PC-9 (cell line): Measurements from ENCODE around the gene TRABD2A. TPM values are rescaled to one million over a fixed set of nuclear protein-coding genes. Genes with fewer than 3 reads are reported as not detected.

Experiments
- BruUV-seq: library from RNA; stranded (reverse); fragments of 400-500 nt; replicated peaks from 2 replicates; lab custom pipeline; 2021; lab: Mats Ljungman, UMichigan
- CTCF ChIA-PET: fragments of 300-600 bp; sonication (Branson Sonifier 250); formaldehyde crosslinking; loops from one replicate; lab custom pipeline; 2022; ENCODE audit warnings: antibody characterized with exemption; lab: Charles Lee
- POLR2A ChIA-PET: fragments of 300-600 bp; sonication (Branson Sonifier 250); formaldehyde crosslinking; loops from one replicate; lab custom pipeline; 2022; ENCODE audit warnings: antibody characterized with exemption; ENCODE audit not compliant: unreplicated experiment; lab: Charles Lee
- DNase-seq, 2 experiments: peaks; one replicate each; pipeline versions ENCODE4 v3.0.0 to v3.0.0-alpha.2; 2015 to 2022; ENCODE audit warnings: mixed read lengths in 1 of 2
- H2AFZ ChIP-seq: fragments of 200-600 bp; sonication (generic); 2 replicates; pipeline ENCODE4 v1.8.1; 2017; ENCODE audit warnings: antibody characterized with exemption
- H3F3A ChIP-seq: fragments of 200-600 bp; sonication (generic); 2 replicates; pipeline ENCODE4 v1.8.1; 2017; ENCODE audit warnings: antibody characterized with exemption, mild to moderate bottlenecking, low read depth; ENCODE audit not compliant: insufficient read depth
- H3K27ac ChIP-seq: fragments of 200-600 bp; sonication (generic); 2 replicates; pipeline ENCODE4 v1.6.1; 2016; ENCODE audit warnings: mixed run types
- H3K27me3 ChIP-seq: fragments of 200-600 bp; sonication (generic); 2 replicates; pipeline ENCODE4 v1.6.1; 2016; ENCODE audit warnings: low read depth, mixed run types; ENCODE audit not compliant: insufficient read depth
- H3K36me3 ChIP-seq: fragments of 200-600 bp; sonication (generic); 2 replicates; pipeline ENCODE4 v1.6.1; 2016; ENCODE audit warnings: low read depth, mixed run types
- H3K4me1 ChIP-seq: fragments of 200-600 bp; sonication (generic); replicated peaks from 2 replicates; pipeline ENCODE4 v1.6.1; 2016; ENCODE audit warnings: mixed run types; ENCODE audit not compliant: insufficient read depth
- H3K4me2 ChIP-seq: fragments of 200-600 bp; sonication (generic); 2 replicates; pipeline ENCODE4 v1.6.1; 2017; ENCODE audit warnings: mixed run types
- H3K4me3 ChIP-seq: fragments of 200-600 bp; sonication (generic); 2 replicates; pipeline ENCODE4 v1.6.1; 2016; ENCODE audit warnings: mixed run types
- H3K79me2 ChIP-seq: fragments of 200-600 bp; sonication (generic); 2 replicates; pipeline ENCODE4 v1.6.1; 2017; ENCODE audit warnings: low read depth, mixed run types
- H3K9me2 ChIP-seq: fragments of 200-600 bp; sonication (generic); 2 replicates; pipeline ENCODE4 v1.8.1; 2017; ENCODE audit warnings: mild to moderate bottlenecking; ENCODE audit not compliant: insufficient read depth
- H3K9me3 ChIP-seq: fragments of 200-600 bp; sonication (generic); 2 replicates; pipeline ENCODE4 v1.8.1; 2016; ENCODE audit warnings: low read depth; ENCODE audit not compliant: insufficient read depth
- H4K20me1 ChIP-seq: fragments of 200-600 bp; sonication (generic); 2 replicates; pipeline ENCODE4 v1.8.1; 2017; ENCODE audit not compliant: insufficient read depth
- EZH2 ChIP-seq: fragments of 200-600 bp; sonication (generic); IDR thresholded peaks from 2 replicates; pipeline ENCODE4 v1.8.0; 2017; ENCODE audit warnings: antibody characterized with exemption, low read depth
- intact Hi-C: fragments of 100-400 bp; cut with micrococcal nuclease; formaldehyde crosslinking; loops from one replicate; pipeline ENCODE4 v1.10.0; 2022; ENCODE audit not compliant: unreplicated experiment
- total RNA-seq: library from RNA; stranded (reverse); gene quantifications from 2 replicates; pipeline ENCODE4 v1.2.3, GENCODE V29; 2021
- TF ChIP-seq, protein P1 (sequence below): fragments of 200-600 bp; sonication (generic); conservative IDR thresholded peaks from 2 replicates; pipeline ENCODE4 v1.6.1; 2017; ENCODE audit warnings: mixed run types, antibody characterized with exemption, mild to moderate bottlenecking, moderate library complexity

Gene TRABD2A
- total RNA-seq, 1 experiment from 2014 or later = 2.2 TPM

DNA sequence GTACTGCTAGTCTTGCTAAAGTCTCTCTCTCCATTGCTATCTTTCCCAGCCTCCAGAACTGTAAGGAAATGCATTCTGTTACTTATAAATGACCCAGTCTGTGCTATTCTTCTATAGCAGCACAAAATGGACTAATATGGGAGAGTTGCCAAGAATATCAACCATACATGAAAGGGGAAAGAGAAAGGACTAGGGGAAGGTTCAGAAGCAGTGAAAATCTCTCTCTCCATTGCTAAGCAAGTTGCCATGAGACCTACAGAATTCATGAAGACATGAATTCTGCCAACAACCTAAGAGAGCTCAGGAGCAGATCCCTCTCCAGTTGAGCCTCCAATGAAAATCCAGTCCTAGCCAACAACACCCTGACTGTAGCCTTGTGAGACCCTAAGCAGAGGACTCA, 3.6 kb upstream of the TRABD2A start:
- Histone ChIP-seq H4K20me1 (no peaks in the 10 kb centered on the region), H3K27ac (no peak overlapping the region), H3K4me3 (no peak overlapping the region), H3K9me3 (no peaks in the 10 kb centered on the region), H3K36me3 (no peaks in the 10 kb centered on the region), H3K9me2 (no peaks in the 10 kb centered on the region), H3K79me2 (no peaks in the 10 kb centered on the region), H3K4me2 (no peak overlapping the region), H2AFZ (no peak overlapping the region), H3K27me3 (peaks cover 19% of the 10 kb centered on the region), H3F3A (peaks cover 3% of the 10 kb centered on the region; the same call in 1 of the 2 replicates), H3K4me1 (0 out of 2 replicates have a peak, but pooled peaks cover 8% of the 10 kb centered on the region)
- ChIA-PET POLR2A (no interaction called here), CTCF (no interaction called here)
- no TSS peak for BruUV-seq
- intact Hi-C loops = no loop called here
- DNase-seq = no peak
- TF ChIP-seq EZH2 = no peak
- TF ChIP-seq, protein P1, sequence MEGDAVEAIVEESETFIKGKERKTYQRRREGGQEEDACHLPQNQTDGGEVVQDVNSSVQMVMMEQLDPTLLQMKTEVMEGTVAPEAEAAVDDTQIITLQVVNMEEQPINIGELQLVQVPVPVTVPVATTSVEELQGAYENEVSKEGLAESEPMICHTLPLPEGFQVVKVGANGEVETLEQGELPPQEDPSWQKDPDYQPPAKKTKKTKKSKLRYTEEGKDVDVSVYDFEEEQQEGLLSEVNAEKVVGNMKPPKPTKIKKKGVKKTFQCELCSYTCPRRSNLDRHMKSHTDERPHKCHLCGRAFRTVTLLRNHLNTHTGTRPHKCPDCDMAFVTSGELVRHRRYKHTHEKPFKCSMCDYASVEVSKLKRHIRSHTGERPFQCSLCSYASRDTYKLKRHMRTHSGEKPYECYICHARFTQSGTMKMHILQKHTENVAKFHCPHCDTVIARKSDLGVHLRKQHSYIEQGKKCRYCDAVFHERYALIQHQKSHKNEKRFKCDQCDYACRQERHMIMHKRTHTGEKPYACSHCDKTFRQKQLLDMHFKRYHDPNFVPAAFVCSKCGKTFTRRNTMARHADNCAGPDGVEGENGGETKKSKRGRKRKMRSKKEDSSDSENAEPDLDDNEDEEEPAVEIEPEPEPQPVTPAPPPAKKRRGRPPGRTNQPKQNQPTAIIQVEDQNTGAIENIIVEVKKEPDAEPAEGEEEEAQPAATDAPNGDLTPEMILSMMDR = no peak

DNA sequence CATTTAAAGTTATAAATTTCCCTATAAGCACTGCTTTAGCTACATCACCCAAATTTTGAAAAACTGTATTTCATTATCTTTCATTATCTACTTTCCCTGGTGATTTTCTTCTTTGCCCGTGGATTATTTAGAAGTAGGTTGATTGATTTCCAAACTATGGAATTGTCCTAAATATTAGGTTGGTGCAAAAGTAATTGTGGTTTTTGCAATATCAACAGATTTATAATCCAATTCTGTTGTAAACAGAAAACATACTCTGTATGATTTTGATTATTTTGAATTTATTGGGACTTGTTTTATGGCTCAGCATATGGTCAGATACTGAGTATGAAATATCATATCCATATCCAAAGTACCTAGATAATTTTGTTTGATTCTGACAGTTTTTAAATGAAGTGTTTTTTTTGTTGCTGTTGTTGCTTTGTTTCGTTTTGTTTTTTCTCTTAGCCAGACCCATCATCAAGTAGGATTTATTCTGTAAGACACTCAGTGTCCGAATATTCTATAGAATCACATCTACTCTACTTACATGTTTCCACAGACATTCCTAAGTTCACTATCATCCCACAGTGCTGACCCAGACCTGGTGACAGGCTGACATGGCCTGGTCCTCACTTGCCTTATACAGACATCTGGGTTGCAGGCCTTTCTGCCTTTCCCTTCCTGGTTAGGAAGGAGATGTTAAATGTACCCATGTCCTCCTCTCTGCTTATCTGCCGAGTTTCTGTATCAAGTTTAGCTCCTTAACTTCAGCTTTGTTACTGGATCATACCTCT, 2.1 kb upstream of the TRABD2A start:
- Histone ChIP-seq H3K4me2 (no peak overlapping the region), H3K27me3 (peaks cover 32% of the 10 kb centered on the region), H3K4me1 (0 out of 2 replicates have a peak, but pooled peaks cover 4% of the 10 kb centered on the region), H3K36me3 (no peaks in the 10 kb centered on the region), H3K4me3 (no peak overlapping the region; the same call in 1 of the 2 replicates), H3K27ac (no peak overlapping the region), H4K20me1 (no peaks in the 10 kb centered on the region), H3K9me2 (no peaks in the 10 kb centered on the region), H3K9me3 (no peaks in the 10 kb centered on the region), H3F3A (no peaks in the 10 kb centered on the region; the same call in 1 of the 2 replicates), H2AFZ (no peak overlapping the region), H3K79me2 (no peaks in the 10 kb centered on the region)
- TF ChIP-seq EZH2 = no peak
- TF ChIP-seq, protein P1 = no peak
- ChIA-PET POLR2A (no interaction called here), CTCF (interaction anchor here (1.3 kb wide), 1 partner anchor 43 kb away, joined by 4 read pairs; no protein-coding TSS in a partner anchor)
- BruUV-seq = no TSS peak
- no peak for DNase-seq
- intact Hi-C loops = loop anchor here (1.0 kb wide), 2 partner anchors 42 to 388 kb away; no protein-coding TSS in a partner anchor

DNA sequence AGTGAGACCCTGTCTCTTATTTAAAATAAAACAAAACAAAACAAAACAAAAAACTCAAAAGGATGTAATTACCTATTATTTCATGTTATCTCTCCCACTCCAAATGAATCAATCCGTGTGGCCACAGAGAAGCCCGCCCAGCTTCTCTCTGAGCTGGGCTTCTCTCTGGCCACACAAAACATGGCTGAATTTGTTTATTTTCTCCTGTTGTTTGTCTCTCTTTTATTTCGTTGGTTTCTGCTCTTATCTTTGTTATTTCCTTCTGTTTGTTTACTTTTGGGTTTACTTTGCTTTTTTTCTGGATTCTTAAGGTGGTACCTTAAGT, 1.5 kb upstream of the TRABD2A start:
- no peak for DNase-seq
- Histone ChIP-seq H3K4me1 (0 out of 2 replicates have a peak, but pooled peaks cover 4% of the 10 kb centered on the region), H3K27ac (no peak overlapping the region), H2AFZ (no peak overlapping the region; the same call in 1 of the 2 replicates), H3K4me2 (peak overlapping the region; percentile 93), H3K79me2 (no peaks in the 10 kb centered on the region), H3K36me3 (no peaks in the 10 kb centered on the region), H3K27me3 (peaks cover 35% of the 10 kb centered on the region), H4K20me1 (no peaks in the 10 kb centered on the region), H3K9me2 (no peaks in the 10 kb centered on the region), H3K4me3 (peak overlapping the region; percentile 59; the same call in 1 of the 2 replicates), H3F3A (no peaks in the 10 kb centered on the region; the same call in 1 of the 2 replicates), H3K9me3 (no peaks in the 10 kb centered on the region)
- TF ChIP-seq, protein P1 = peak; percentile 46; the same call in 1 of the 2 replicates
- TF ChIP-seq EZH2 = no peak
- intact Hi-C loops = loop anchor here (1.0 kb wide), 2 partner anchors 43 to 387 kb away; no protein-coding TSS in a partner anchor
- CTCF ChIA-PET = interaction anchor here (1.3 kb wide), 1 partner anchor 43 kb away, joined by 4 read pairs; no protein-coding TSS in a partner anchor
- POLR2A ChIA-PET = interaction anchor here (0.7 kb wide), 1 partner anchor 175 kb away, joined by 3 read pairs; no protein-coding TSS in a partner anchor
- BruUV-seq = no TSS peak
